GM19328 (cell line): ENCODE results near the gene C1QTNF3.
"Not testable (repeated sequence)": the region's sequence is repeated elsewhere in the genome, so short reads cannot be mapped to it uniquely, and the experiment has no call there.

ENCODE experiments used
- ATAC-seq: cut with Tn5 transposase; IDR thresholded peaks from one replicate; pipeline ENCODE4 v1.9.1; 2021; ENCODE audit warnings: mild to moderate bottlenecking, moderate library complexity; ENCODE audit not compliant: unreplicated experiment

C1QTNF3 gene

DNA sequence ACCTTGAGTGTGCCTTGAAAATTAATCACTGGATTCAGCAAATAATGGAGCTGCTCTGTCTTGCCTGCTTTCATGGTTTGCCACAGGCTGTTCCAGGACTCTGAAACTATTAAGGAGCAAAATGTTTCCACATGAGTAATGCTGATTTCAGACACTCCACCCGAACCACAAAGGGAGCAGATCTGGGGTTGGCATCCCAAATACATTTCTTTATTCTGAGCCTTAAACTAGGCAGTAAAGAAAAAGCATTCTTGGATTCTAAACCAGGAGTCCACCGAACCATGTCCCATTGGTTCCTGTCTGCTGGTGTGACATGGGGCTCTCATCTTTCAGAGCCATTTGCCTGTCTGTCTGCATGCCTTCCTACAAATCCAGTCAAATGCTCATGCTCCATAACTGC lies 10.1 kb upstream of the C1QTNF3 start:
- no peak for ATAC-seq

DNA sequence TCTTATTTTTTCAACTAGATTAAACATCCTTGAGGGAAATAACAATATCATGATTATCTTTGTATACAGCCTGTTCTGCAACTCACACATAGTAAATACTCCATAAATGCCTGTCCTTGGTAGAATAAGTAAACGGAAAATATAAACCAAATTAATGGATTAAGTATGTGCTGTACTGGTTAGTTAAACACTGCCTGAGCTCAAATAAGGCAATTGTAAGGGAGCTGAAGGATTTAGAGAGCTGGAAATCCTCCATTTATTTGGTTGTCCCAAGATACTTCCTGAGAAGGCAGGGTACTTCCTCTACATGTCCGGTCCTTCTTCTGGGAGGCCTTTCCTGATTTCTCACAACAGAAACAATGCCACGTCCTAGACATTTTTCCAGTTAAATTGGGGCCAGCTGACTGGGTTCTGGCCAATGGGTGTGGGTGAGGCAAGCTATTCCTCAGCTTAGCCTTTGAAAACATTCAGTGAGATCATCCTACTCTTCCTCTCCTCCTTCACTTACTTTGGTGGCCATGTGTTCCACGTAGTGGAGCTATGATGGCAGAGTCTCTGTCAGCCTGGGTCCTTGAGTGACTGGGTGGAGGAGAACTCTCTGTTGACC lies 8.5 kb upstream of the C1QTNF3 start:
- no peak for ATAC-seq

DNA sequence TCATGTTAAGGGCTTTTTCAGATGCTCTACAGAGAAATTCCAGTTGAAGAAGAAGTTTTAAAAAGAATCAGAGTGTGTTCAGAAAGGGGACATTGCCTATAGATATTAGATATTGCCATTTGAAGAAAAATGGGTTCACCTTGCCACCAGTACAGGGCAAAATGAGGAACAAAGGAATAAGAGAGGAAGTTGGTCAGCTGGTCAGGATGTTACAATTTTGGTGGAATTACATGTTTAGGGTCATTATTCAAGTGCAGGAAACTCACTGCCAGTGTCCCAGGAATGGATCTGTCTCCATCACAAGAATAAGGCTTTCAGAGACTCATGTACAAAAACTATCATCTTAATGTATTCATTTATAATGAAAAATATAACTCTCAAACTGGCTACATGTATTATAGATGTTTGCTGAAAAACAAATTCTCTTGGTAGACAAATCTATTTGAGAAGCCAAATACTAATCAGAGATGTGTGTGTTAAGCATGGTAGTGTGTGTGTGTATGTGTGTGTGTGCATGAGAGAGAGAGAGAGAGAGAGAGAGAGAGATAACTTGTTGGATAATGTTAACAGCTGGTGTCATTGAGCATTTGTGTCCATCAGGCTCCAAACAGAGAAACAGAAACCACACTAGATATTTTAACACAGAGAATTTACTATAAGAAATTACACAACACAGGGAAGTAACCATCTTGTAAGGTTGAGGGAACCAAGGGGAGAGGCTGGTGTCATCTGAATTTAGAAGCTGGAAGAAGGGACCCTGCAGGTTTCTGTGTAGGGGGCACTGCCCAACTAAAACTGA lies 5.0 kb upstream of the C1QTNF3 start:
- no peak for ATAC-seq

DNA sequence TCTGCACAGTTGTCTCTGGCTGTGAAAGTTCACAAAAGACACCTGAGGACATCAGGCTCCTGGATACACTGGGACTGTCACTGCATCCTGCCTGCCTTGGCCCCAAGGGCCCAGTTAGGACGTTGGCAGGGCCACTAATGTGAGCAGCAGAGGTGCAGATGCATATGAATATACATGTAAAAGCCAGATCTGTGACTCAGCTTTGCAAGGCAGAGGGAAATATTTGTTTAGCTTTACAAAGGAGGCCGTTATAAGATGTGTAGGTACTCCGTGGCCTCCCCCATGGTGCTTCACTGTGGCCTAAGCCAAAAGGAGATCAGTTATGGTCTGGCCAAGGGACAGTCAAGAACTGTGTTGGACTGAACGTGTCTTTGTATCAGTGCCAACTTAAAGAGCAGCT lies 4.1 kb upstream of the C1QTNF3 start:
- no peak for ATAC-seq

DNA sequence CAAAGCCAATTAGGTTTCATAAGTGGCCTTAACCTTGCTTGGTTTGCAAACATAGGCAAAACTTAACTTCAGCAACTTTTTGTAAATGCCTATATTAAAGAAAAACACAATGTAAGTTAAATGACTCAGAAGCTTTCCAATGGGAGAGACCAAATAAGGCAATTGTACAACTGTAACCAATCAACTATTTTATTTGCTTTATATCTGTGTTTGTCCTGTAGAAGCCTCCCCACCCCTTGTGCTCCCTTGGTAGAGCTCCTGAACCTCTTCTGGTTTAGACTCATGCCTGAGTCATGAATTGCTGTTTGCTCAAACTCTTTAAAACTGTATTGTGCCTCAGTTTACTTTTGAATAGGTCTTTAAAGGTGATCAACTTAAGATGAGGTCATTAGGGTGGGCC lies 3.0 kb upstream of the C1QTNF3 start:
- no peak for ATAC-seq

DNA sequence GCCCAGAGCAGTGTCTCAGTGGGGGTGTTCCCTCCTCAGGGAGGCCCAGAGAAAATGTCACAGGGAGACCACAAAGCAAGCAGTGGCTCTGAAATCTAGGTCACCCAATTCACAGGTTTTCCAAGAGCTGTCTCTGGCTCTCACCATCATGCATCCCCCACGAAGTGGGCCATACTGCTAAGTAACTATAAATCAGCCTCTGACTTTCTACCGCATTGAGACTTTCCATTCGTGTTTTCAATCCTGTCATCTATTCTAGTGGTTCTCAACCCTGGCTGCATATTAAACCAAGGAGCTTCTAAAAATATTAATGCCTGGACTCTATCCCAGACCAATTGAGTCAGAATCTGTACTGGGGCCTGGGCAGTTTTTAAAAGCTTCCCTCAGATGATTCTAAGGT lies 2.0 kb upstream of the C1QTNF3 start:
- no peak for ATAC-seq

DNA sequence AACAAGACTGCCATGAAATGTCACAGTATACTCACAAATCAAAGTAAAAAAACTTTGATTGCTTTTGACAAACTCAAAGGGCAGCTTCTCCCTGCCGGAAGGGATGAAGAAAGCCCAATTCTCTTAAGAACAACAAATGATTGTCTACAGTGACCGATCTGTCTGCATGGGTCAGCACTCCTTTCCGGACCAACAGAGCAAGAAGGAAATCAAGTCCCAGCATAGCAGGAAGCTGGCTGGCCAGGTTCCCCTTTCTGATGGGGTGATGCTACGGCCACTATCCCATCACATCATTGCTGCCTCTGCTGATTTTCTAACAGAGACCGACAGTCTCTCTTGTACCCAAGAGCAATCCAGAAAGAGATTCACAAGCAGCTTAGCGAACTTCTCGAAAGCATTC lies 692 bp downstream of the C1QTNF3 start:
- ATAC-seq: no peak

DNA sequence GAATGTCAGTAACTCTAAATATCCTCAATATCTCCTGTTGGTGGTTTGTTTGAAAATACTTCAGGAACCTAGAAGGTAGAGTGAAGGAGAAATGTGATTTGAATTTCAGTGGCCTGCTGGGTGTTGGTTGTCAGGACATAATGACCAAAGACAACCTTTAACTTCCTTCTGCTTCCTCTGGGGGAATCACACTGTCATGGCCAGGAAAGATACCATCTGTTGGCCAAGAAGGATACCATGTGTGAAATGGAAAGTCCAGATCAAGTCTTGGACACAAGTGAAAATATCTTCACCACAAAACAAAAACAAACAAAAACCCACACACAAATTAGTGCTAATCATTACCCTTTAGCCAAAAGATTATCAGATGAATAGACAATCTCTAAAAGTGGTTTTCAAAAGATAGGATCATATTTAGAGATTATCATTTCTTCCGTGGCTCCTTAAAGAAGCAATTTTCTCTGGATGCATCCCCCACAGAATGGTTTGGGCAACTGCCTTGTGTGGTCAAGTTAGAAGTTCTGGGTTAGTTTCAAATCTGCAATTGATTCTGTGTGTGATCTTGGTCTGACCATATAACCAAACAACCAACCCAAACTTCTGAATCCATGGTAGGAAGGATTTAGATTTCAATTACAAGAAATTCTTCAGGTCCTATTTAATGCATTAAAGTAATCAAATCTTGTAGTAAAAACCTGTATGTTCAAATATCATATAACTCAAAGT lies 1.6 kb downstream of the C1QTNF3 start:
- ATAC-seq: no peak

DNA sequence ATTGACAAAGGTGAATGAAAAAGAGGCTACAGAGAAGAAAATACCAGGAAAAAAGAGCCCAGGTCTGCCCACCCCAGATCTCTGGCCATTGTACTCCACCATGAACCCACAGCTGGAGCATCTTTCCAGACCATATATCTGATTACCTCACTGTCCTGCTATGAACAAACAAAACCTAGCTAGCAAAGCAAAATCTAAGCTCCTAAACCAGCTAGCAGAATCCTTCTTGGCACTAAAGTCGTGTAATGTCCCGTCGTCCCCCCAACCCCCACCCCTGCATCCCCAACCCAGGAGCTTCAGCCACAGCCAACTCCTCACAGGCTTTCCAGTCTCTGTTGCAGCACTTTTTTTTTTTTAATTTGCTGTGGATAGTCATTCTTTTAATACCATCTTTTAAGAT lies 2.5 kb downstream of the C1QTNF3 start:
- no peak for ATAC-seq

DNA sequence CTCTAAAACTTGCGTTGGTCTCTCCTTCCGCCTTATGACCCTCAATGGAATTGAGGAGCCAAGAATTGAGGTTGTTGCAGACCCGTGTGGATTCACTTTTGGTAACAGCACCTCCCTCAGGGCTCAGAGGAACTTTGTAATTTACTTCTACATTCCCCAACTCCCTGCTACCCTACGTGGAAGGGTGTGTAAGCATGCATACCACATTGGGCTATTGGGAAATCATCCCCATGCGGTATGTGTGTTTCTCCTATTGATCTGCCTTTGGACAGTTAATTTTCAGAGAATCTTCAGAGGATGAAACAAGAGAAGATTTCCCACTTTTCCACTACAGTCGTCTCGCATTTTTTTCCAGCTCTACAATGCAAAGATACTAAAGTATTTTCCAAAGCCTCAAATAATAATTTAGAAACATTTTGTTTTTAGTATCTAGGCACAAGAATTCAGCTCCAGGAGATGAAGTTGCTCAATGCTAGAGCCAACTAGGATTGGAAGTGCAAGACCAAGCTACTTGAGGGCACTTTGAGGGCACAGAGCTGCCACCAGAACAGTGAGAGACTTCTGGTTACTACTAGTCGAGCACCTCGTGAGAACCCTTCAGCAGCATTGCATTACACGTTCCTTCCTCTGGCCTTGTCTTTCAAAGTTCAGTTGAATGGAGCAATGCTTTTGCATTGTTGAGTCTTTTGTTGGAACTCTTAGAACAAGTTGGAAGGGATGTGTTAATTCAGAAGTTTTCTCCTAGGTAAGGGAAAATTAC lies 3.4 kb downstream of the C1QTNF3 start:
- no peak for ATAC-seq

DNA sequence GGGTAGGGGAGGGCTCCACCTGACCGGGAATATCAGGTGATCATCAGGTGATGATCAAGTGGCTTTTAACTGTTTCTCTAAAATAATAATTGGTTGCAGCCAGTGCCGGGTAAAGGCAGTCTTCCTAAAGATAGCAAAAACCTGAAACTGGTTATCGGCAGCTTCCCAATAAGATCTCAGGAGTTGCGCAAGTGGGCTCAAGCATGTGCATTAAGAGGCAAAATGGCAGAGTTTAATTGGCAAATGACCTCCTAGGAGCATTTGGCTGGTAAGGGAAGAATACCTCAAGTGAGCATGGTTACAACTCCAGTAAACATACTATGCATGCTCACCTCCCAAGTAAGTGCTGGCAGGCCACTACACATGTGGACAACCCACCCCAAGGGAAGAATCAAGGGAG lies 4.2 kb downstream of the C1QTNF3 start:
- no peak for ATAC-seq

DNA sequence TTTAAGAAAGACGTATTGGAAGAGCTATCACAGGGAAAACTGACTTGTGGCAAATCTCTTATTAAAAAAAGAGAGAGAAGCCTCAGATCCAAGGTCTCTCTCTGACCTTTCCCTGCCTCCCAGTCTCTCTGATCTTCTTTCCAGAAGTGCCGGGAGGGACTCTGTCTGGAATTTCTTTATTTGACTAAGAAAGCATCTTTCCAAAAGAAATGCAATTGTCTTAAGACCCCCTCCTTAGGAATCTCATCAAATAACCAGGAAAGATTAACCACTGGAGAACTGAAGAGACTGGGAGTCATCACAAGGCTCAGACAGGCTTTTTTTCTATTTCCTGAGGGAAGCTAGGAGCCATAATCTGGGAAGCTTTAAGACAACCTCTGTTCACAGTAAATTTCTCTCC lies 4.6 kb downstream of the C1QTNF3 start:
- no peak for ATAC-seq

DNA sequence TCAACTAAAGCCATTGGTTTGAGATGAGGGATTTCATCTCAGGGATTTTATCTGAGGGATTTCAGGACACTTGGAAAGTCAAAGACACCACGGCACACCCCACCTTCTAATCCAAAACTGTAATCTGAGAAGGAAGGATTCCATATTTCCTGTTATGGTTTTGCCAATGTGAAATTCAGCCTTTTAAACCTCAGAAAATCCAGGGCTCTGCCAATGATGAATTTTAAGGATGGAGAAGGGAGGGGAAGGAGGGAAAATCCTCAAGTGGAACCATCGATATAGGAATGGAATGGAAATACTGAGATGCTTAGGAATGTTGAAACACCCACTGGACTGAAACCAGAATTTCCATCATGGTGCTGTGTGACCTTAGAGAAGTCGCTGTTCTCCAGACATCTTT lies 5.3 kb downstream of the C1QTNF3 start:
- ATAC-seq: no peak

DNA sequence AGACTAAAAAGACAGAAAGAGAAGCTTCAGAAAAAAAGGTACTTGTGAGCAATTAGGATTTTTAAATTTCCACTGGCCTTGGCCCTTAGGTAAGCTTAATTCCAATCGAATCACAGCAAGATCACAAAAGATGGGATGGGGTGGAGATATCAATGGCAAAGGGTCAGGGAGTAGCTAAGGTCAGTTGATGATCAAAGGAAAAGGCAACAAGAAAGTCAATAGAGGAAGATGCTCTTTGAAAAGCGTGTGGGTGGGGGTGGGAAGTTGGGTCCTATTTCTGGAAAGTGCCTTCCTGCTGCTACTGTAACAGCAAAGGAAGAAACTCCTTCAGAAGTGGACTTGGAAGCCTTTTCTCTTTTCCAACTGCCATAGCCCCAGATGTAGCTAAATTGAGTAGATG lies 7.3 kb downstream of the C1QTNF3 start:
- ATAC-seq: no peak

DNA sequence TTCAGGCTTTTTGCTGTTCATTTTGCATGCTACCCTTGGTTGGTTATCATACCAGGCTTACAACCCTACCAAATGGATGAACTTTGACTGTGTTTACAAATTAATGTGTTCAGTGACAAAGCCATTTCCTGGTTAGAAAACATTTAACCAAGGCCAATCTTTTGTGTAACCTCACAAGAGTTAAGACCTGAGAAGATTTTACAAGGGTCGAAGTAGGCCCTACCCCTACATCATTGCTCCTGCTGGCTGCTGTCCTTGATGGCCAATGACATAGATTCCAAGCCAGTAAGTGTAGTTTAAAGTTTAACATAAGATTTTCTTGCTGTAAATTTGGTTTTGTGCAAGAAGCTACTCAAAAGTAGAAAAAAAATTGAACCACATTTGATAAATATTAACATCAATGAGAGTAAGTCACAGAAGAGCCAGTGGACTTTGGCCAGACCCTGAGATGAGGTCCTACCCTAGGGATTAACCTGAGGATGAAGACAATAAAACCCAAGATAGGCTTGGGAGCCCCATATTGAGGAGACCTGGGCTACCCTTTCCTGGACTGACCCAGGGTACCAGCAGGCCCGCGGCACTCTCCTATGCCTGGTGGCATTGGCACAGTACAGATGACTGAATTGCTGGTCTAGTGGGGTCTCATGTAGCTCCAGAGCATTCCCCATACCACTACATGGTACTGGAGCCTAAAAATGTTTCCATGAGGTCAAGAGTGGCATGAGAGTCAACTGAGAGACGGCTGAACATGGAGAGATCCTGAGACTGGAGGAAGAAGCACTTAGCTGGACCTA lies 8.3 kb downstream of the C1QTNF3 start:
- ATAC-seq: no peak

DNA sequence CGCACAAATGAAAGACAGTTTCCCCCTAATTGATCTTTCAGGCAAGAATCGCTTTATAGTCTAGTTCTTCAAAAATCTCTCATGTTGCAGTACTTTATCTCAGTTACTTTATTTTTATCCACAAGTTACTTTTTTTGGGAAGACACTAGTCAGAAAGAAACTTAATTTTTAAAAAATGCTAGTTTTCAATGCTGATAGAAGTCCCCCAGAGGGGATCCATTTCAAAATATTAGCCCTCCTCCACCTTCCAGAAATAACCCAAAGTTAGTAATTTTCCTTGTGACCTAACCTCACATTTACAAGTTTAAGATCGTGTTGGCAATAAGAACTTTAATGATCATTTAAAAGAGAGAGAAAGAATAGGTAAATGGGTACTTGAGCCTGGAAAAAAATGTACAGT lies 11.0 kb downstream of the C1QTNF3 start:
- no peak for ATAC-seq

DNA sequence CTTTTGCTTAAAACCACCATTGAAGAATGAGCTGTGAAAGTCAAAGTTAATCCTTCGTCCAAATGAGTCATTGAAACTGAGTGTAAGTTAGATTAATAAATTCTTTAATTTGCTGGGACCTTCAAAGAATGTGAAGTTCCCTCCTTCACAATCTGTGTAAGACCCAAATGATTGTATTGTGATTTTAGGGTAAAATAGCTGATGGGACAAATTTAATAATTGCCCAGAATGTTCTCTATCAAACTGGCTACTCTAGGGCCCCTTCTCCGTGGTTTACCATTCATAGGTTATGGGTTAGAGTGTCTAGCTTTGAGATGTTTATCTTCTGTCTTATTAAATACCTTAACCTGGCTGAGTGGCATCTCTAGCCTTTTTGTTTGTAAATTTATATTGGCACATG lies 11.9 kb downstream of the C1QTNF3 start:
- ATAC-seq: no peak

DNA sequence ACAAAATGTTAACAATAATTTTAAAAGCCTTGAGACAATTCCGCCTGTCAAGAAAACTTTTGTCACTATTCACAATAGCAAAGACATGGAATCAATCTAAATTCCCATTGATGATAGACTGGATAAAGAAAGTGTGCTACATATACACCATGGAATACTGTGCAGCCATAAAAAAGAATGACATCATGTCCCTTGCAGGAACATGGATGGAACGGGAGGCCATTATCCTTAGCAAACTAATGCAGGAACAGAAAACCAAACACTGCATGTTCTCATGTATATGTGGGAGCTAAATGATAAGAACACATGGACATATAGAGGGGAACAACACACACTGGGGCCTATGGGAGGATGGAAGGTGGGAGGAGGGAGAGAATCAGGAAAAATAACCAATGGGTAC lies 12.4 kb downstream of the C1QTNF3 start:
- not testable (repeated sequence) for ATAC-seq

DNA sequence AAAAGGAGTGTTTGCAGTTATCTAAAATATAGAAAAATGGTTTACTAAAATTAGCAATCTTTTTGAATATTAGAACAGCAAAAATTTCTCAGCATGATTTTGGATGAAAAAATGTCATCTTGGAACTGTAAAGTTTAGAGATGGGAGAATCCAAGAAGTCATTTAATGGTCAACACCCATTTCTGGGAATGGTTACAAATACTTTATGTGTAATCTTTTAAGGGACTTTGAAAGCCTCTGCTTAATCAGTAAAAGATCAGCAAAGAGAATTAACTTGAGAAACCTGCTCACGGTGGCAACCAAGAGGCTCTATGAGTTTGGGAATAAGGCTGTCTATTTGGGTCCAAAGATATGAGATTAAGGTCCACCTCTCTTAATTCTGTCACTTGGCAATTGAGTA lies 13.0 kb downstream of the C1QTNF3 start:
- no peak for ATAC-seq

DNA sequence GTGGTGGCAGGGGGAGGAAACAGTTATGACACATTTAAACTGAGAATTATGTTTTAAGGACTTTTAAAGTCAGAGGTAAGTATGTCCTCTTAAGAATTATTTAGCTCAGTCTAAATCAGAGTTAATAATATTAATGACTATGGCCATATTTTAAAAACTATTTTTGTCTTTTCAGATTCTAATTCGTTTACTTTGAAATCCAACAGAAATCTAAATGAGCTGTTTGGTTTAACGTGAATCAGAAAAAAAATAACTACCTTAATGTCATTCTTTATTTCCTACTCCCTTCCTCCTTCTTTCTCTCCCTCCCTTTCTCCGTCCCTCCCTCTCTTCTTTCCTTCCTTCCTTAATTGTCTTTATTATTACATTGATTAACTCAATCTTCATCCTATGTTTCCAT lies 14.7 kb downstream of the C1QTNF3 start:
- no peak for ATAC-seq
